Measurements from ENCODE around the gene CD59.
"Not testable (repeated sequence)": the region's sequence is repeated elsewhere in the genome, so short reads cannot be mapped to it uniquely, and the experiment has no call there.

CD59 gene

GRCh38 chr11:33713151-33713855 is 22.9 kb downstream of the CD59 start:
- DNase-seq (ENCODE audit: low spot score): no peak

- no peak for DNase-seq (ENCODE audit: low spot score)
Observed at GRCh38 chr11:33712436-33712835, 23.8 kb downstream of the CD59 start.

- DNase-seq (ENCODE audit: low spot score): no peak
Observed at GRCh38 chr11:33709466-33709865, 26.8 kb downstream of the CD59 start.

- DNase-seq (ENCODE audit: low spot score): no peak
Observed at GRCh38 chr11:33708985-33709384, 27.2 kb downstream of the CD59 start.

DNA sequence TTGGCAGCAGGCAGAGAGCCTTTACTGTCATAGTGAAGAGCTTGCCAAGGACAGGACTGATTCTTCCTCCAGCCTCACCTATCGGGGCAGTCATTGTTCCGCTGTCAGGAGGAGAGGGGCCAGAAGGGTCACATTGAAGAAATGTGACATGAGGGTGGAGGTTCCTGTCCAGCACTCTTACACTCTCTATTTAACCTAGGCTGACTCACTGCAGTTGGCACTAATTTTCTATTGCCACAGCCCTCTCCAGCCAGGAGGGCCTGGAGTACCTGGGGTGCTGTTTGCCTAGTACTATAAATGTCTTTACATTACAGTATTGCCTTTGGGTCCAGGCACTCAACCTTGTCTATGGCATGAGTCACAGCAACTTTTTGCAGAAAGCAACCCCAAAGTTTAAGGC is 28.4 kb downstream of the CD59 start:
- not testable (repeated sequence) for DNase-seq (ENCODE audit: low spot score)

DNA sequence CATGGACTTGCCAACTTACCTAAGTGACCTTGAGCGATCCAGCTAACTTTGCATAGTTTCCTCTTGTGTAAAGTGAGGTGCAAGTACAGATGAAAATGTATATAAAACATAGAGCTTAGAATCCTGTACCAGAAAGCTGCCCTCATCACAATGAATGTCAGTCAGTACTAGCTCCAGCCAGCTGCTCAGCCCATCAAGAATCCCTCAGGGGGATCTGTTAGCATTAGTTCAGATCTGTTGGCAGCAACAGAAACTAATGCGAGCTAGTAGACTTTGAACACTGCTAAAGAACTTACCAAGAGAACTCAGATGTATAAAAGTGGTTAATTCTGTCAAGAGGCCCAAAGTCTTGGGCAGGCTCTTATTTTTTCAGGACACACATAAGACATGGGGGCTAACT is 29.3 kb downstream of the CD59 start:
- no peak for DNase-seq (ENCODE audit: low spot score)

- DNase-seq (ENCODE audit: low spot score): no peak
Observed at GRCh38 chr11:33706546-33706945, 29.7 kb downstream of the CD59 start.

DNA sequence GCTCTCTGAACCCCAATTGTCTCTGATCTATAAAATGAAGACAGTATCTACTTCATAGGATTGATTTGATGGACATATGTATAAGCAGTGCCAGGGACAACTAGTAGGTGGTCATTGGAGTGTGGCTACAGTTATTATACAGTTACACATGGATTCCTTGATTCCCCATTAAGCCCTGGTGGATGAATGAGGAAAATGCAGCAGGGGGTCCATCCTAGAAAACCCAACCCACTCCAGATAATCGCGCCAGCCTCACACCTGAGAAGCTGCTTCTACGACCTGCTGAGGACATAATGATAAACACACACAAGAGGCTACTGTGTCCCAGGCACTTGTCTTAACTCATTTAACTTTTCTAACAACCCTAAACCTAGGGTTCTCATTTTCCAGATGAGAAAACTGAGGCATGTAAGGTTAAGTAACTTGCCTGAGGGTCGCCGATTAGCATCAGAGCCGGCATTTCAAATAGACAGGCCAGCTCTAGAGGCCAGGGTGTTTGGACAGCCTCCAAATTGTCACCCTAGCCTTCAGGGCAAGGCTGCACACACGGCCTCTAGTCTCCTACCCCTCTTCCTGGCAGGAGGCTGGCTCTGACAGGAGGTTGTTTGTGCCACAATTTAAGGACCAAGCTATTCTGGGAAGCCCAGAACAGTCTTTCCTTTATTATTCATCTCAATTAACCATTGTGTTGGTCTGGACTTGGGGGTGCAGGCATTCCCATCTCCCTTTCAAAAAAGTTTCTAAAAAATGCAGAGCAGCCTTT is 31.8 kb downstream of the CD59 start:
- no peak for DNase-seq (ENCODE audit: low spot score)

- no peak for DNase-seq (ENCODE audit: low spot score)
Observed at GRCh38 chr11:33703788-33704187, 32.4 kb downstream of the CD59 start.

DNA sequence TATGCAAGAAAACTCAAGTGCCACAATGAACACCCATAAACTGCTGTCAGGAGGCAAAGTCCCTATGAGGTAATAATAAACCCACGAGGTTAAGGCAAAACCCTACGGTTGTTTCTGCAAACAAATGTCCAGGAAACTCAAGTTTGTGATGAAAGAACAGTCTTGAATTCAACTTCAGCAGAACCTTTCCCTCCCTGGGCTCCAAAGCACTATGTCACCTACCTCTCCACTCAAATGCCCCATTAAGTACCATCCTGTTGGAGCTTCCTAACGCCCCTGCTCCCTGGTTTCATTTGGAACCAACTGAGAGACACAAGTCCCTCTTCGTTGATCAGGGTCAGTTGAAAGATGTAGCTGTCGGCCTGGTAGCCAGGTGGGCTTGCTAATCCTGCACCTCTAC is 33.0 kb downstream of the CD59 start:
- no peak for DNase-seq (ENCODE audit: low spot score)

DNA sequence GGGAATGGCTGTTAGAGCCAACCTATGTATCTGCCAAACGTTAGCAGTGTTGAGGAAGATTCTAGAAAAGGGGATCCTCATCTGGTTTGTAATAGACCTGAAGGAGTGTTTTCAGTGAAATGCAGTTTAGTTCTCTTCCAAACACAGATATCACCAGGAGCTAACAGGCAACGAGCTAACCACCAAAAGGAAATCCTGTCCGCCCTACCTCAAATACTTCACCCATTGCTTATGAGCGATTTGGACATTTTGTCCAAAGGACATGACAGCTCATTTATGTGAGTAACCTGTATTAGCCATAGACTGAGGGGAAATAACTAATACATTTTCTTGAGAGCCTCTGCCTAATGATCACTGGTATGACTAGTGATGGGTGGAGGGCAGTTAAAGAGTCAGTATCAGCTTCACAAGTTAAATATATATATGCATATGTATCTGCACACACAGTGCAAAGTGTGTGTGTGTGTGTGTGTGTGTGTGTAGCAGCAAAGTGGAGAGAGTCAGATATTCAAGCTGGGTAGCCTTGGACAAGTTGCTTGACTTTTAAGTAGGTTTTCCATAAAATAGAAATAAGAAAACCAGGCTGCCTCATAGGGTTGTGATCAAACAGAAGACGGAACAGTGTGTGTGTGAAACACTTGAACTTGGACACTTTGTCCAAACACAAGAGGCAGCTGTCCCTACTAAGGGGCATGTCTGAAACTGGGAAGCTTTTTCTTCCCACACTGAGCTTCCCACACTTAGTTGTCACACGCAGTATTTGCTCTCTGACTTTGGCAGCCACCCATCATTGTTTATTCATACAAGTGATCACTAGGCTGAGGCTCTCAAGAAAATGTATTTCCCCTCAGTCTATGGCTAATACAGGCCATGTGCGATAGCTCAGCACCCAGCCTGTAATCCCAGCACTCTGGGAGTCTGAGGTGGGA is 34.7 kb downstream of the CD59 start:
- no peak for DNase-seq (ENCODE audit: low spot score)

DNA sequence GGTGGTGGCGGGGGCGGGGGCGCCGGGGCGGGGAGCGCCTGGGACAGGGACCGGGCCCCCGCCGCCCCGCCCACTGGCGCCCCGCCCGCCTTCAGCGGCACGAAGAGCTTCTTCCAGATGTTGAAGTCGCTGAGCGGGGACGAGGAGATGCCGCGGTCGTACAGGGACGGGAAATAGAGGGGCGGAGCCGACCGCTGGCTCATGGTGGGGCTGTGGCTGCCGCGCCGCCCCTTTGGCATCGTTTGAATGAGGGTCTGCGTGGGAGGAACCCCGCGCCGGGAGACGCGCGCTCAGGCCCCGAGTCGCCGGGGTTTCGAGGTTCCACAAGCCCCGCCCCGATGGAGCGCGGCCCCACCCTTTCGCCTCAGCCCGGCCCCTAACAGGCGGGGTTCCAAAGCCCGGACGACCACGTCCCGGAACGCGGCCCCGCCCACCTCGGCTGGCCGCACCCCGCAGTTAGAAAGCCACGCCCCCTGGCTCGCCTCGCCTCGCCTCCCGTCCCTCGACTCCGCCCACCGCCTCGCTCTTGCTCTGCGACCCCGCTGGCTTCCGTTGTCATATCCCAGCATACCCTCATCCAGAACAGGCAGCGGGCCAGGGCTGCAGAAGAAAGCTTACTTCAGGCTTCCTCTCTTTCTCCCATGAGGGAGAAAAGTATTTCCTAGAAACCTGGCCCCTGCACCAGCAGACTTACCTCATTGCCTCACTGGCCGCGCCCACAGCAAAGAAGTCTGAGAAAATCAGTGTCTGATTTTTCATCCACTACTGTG is 35.5 kb downstream of the CD59 start, which contains the start of gene C11orf91:
TSS of gene C11orf91 (minus strand) at position 325 of the 770 bp plus-strand sequence. CDS start at position 239, 86 bp downstream.
- peak; percentile 95 for DNase-seq (ENCODE audit: low spot score)

DNA sequence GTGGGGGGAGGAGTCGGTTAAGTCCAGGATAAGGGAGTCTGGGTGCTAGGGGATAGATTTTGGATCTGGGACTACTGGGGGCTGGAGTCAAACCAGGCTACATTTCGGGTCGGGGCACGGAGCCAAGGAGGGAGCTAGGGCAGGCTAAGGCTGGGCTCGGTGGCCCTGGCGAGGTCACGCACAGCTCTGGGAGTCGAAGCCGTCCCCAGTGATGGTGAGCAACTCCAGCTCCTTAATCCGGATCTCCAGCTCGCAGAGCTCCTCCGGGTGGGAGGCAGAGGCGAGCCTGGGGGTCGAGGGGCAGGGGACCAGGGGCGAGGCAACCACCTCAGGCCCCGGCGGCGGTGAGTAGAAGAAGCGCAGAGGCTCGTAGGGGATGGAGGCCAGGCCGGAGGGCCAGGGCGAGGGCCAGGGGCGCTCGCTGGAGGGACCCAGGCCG is 36.1 kb downstream of the CD59 start:
- no peak for DNase-seq (ENCODE audit: low spot score)

GRCh38 chr11:33699515-33700062 is 36.6 kb downstream of the CD59 start:
- DNase-seq (ENCODE audit: low spot score): no peak

DNA sequence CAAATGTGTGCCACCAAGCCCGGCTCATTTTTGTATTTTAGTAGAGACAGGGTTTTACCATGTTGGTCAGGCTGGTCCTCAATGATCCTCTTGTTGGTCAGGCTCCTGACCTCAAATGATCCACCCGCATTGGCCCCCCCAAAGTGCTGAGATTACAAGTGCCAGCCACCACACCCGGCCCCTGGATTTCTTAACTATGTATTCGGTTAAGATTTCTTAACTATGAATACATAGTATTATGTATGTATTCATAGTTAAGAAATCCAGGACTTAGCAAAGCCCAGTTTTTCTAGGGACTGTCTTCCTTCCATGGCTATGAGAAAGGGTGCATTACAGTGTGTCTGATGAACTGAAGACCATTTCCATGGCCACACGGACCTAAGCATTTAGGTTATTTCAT is 37.3 kb downstream of the CD59 start:
- no peak for DNase-seq (ENCODE audit: low spot score)

DNA sequence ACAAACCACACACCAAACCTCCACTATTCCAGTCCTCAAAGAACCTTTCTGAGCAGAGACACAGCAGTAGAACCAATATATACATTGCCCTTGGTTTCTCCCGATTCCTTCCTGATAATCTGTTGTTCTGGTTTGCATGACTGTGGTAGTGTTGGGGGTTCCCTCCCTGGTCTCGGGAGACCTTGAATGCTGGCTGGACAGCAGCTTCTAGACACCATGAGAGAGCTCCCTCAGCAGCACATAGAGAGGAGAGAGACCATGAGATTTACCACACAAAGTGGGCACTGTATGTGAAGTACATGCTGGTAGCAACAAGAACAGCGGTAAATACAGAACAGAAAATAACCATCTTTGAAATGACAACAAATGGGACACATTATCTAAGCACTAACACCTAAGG is 38.2 kb downstream of the CD59 start:
- DNase-seq (ENCODE audit: low spot score): no peak

DNA sequence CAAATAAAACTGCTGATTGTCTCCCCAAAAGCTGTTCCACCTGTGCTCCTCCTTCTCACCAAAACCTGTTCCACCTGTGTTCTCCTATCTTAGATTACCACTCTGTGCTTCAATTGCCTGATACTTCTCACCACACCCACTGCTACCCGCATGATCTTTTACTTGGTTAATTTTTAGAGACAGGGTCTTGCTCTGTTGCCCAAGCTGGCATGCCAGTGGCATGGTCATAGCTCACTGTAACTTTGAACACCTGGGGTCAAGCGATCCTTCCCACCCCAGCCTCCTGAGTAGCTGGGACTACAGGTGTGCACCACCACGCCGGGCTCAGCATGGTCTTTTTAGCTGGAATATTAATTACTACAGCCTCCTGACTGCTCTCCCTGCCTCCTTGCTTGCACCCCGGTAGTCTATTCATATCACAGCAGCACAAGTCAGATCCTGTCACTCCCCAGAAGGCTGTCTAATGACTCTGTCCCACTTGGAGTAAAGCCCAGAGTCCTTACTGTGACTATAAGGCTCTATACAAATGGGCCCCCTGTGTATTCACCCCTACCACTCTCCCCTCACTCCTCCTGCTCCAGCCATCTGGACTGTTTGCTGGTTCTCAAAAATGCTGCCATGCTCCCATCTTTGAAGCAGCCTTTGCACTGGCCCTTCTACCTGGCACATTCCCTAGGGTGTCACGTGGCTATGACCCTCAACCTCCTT is 39.1 kb downstream of the CD59 start:
- DNase-seq (ENCODE audit: low spot score): no peak

GRCh38 chr11:33696411-33696810 is 39.8 kb downstream of the CD59 start:
- DNase-seq (ENCODE audit: low spot score): no peak

DNA sequence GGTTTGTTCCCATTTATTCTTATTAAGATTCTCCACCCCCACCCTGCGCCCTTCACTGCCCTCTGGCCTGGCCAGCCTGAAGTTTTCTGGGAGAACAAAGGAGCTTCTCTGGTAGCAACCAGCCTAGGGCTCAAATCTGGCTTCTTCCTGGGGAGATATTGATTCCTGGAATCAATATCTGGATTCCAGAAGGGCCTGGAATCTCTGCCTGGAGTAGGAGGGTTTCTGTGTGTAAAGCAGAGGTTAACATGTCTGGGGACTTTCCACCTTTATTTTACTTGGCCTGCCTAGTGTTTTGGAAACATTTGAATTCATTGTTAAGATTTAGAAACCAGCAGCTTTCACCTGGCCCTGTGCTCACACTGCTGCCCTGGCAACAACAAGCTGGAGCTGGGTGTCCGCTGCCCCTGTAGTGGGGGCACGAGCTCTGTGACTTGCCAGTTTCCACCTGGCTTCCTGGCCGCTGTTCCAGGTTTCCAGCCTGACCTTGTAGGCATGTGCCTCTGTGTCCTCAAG is 41.1 kb downstream of the CD59 start:
- DNase-seq (ENCODE audit: low spot score): no peak

DNA sequence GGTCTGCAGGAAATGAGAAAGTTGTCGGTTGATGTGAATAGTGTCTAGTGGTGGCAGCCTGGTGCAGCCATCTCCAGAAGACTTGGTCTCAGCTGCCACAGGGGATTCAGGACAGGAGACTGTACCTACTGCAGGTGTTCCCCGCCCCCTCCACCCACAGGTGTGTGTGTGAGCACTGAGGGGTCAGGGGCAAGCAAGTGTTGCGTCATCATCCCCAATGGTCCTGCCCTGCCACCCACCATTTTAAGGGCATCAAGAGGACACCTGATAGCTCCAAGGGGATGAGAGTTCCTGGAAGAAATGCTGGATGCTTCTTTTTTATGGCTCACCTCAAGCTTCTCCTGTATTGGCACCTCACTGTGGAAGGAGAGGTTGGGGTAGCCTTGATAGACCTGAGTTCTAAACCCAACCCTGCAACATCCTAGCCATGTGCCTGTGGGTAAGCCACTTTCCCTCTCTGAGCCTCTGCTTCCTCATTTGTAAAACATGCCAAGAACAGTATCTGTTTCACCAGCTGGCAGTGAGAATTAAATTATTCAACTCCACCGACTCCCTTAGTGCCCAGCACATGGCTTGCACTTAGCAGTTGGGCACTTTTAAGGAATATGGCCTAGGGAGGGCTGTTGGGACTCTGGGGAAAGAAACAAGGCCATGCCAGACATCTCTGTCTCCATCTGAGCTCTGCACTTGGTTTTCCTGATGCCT is 41.7 kb downstream of the CD59 start:
- no peak for DNase-seq (ENCODE audit: low spot score)
